Activated CD4-positive, alpha-beta T cell treated with anti-CD3 and anti-CD28 coated beads, Interleukin-2, Interleukin-4, amounts not matched to agents 100 ng/mL and 50 ng/mL, durations not matched to agents 16 hours and 8 hours (primary cell): ENCODE results near the gene ELK4.

Experiments
- DNase-seq: peaks from one replicate; pipeline ENCODE4 v3.0.0-alpha.2; 2020; ENCODE audit warnings: low spot score

ELK4 gene

DNA sequence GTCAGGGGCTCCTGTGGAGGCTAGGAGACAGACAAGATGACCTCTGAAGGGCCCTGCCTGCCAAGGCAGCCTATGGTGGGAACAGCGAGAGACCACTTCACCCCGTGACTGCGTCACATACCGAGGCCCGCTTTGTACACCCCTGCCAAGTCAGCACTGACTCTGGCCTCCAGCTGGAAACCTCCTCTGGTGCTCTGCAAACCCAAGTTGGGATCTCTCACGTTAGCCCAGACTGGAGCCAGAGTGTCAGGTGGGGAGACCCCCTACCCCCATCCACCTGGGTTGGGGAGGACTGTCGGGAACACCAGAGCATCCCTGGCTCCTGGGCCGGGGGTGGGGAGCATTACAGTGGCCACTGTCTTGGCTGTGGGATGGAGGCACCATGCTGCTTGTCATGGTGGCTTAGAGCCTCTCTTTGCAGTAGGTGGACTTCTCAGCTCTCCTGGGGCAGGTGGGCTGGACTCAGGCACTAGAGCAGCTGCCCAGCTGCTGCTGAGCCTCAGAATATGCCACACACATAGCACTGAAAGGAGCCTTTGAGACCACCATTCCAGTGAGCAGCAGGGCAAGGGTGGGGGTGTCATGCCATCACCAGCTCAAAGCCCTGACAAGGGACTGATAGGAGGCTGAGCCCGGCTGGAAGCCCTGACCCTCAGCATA, 50.4 kb downstream of the ELK4 start:
- DNase-seq = no peak

DNA sequence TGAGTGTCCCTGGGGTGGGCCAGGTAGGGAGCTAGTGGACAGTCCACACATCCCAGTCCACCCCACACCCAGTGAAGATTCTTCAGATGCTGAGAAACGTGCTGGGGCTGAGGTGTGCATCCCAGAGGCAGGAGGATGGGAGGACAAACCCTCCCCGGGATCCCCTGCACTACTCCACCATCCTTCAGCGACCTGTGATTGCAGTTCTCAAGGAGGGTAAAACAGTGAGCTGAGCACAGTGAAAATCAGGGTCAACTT, 51.0 kb downstream of the ELK4 start:
- no peak for DNase-seq

DNA sequence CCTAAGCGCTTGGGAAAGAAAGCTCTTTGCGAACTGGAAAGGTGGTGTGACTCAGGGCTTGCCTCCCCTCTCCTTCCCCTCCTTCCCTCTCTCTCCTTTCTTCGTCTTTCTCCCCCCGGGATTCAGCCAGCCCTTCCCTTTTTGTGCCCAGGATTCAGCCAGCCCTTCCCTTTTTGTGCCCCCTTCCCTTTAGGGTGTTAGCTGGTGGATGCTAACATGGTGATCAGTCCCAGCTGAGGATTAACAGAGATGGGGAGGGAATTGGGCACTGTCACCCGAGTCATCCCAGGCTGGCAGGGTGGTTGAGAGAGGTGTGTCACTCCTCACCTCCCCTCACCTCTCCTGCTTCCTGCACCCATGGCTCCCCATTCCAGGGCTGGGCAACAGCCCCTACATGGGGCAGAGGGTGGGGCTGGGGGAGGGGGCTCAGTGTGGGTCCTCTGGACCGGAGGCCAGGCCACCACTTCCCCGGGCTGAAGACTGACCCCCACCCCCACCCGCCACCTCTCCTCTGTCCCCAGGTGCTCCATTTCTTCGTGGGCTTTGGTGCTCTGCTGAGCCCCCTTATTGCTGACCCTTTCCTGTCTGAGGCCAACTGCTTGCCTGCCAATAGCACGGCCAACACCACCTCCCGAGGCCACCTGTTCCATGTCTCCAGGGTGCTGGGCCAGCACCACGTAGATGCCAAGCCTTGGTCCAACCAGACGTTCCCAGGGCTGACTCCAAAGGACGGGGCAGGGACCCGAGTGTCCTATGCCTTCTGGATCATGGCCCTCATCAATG, 51.5 kb downstream of the ELK4 start:
- DNase-seq = no peak

DNA sequence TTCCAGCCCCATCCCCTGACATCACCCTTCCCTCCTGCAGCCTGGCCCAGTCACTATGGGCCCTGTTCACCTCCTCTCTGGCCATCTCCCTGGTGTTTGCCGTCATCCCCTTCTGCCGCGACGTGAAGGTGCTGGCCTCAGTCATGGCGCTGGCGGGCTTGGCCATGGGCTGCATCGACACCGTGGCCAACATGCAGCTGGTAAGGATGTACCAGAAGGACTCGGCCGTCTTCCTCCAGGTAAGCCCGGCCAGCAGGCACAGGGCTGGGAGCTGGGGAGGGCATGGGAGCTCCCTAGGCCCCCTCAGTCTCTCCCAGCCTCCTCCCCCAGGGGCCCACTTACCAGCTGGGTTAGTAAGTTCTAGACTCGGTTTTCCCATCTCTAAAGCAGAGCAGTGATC, 52.1 kb downstream of the ELK4 start:
- DNase-seq = no peak

- no peak for DNase-seq
Observed at GRCh38 chr1:205578780-205579571, 52.8 kb downstream of the ELK4 start.

- DNase-seq = no peak
Observed at GRCh38 chr1:205577874-205578658, 53.7 kb downstream of the ELK4 start.

- DNase-seq = no peak
Observed at GRCh38 chr1:205576805-205577761, 54.7 kb downstream of the ELK4 start.

- DNase-seq = no peak
Observed at GRCh38 chr1:205576011-205576410, 55.8 kb downstream of the ELK4 start.

GRCh38 chr1:205575294-205575885, 56.4 kb downstream of the ELK4 start:
- DNase-seq = no peak

DNA sequence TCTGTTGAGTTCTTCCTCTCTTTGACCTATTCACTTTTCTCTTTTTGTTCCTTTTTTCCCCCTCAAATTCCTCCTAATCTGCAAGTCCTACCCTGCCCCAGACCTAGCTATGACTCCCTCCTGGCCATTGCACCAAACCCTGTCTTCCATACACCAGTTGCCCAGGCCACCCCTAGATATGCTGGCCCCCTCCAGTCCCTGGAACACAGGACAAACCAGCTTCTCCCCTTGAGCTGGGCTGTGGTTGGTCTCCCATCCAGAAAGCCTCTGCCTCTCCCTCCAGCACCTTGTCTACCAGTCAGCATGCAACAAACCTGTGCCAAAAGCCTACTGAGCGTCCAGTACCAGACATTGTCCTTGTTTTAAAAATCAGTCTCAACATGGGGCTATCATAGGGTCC, 59.4 kb downstream of the ELK4 start:
- DNase-seq = no peak

GRCh38 chr1:205571747-205572146, 60.1 kb downstream of the ELK4 start:
- no peak for DNase-seq

- no peak for DNase-seq
Observed at GRCh38 chr1:205570796-205571537, 60.8 kb downstream of the ELK4 start.

GRCh38 chr1:205570173-205570501, 61.7 kb downstream of the ELK4 start:
- no peak for DNase-seq

GRCh38 chr1:205569411-205570172, 62.2 kb downstream of the ELK4 start:
- no peak for DNase-seq

GRCh38 chr1:205568469-205569361, 63.1 kb downstream of the ELK4 start:
- no peak for DNase-seq

GRCh38 chr1:205568135-205568468, 63.7 kb downstream of the ELK4 start:
- DNase-seq = no peak

GRCh38 chr1:205567716-205568115, 64.1 kb downstream of the ELK4 start:
- no peak for DNase-seq

DNA sequence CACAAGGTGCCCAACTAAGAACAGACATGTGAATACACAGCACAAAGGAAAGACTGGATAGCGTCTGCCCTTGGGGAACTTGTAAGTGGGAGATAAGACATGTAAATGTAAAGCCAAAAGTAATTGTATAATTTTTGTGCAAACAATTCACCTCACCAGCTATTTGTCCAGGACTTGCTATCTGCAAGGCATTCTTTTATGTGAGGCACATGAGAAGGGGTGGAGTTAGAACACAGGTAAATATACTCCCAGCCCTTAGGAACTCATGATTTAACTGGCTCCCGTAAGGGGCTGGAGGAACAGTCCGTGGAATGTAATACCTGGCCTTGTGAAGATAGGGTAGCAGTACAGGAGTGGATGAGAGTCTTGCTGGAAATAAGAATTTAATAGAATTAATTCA, 66.0 kb downstream of the ELK4 start:
- no peak for DNase-seq
